Transverse colon (tissue), 4 donors: ENCODE data around the gene KCNIP3. TPM values are rescaled to one million over a fixed set of nuclear protein-coding genes. Genes with fewer than 3 reads are reported as not detected.

Experiments used
- DNase-seq: peaks from one replicate; pipeline ENCODE4 v3.0.0-alpha.2; 2019
- H3K27ac ChIP-seq, 4 donors: fragments of 200-600 bp; sonication (generic); 2 replicates each; pipeline ENCODE4 v1.5.1; 2016 to 2018; ENCODE audit warnings: inconsistent platforms in 4 of 4
- H3K27me3 ChIP-seq: fragments of 200-600 bp; sonication (generic); 2 replicates; pipeline ENCODE4 v1.5.1; 2017; ENCODE audit warnings: inconsistent platforms
- H3K36me3 ChIP-seq, 4 donors: fragments of 200-600 bp; sonication (generic); 2 replicates each; pipeline ENCODE4 v1.5.1; 2017 to 2019; ENCODE audit warnings: inconsistent platforms in 4 of 4
- H3K4me1 ChIP-seq, 4 donors: fragments of 200-600 bp; sonication (generic); 2 replicates each; pipeline ENCODE4 v1.5.1; 2017 to 2020; ENCODE audit warnings: inconsistent platforms in 4 of 4
- H3K4me3 ChIP-seq, 4 donors: fragments of 200-600 bp; sonication (generic); 1 replicate in 1 of 4; 2 replicates in 3 of 4; pipeline versions ENCODE4 v1.5.1 to v1.6.1; 2017 to 2019; ENCODE audit warnings: inconsistent platforms in 4 of 4
- H3K9me3 ChIP-seq, 2 donors: fragments of 200-600 bp; sonication (generic); 2 replicates each; pipeline ENCODE4 v1.5.1; 2017 to 2019; ENCODE audit warnings: inconsistent platforms in 2 of 2
- CTCF ChIP-seq, 5 experiments: fragments of 200-600 bp in 3 of 5; fragments of 450-650 bp in 2 of 5; sonication (generic) in 3 of 5; IDR thresholded peaks; 1 replicate in 2 of 5; 2 replicates in 3 of 5; pipeline ENCODE4 v1.5.1; 2016 to 2017; ENCODE audit warnings: antibody characterized with exemption in 5 of 5, inconsistent platforms in 3 of 5, mild to moderate bottlenecking in 2 of 5, moderate library complexity in 1 of 5
- EP300 ChIP-seq: sonication (generic); formaldehyde crosslinking; IDR thresholded peaks from one replicate; pipeline ENCODE4 v1.6.1; 2017; ENCODE audit warnings: antibody characterized with exemption, low read depth
- POLR2A ChIP-seq: fragments of 450-650 bp; IDR thresholded peaks from one replicate; pipeline ENCODE4 v1.6.1; 2016; ENCODE audit warnings: antibody characterized with exemption, mild to moderate bottlenecking, moderate library complexity
- POLR2AphosphoS5 ChIP-seq, 3 donors: sonication (generic); formaldehyde crosslinking; IDR thresholded peaks; one replicate each; pipeline ENCODE4 v1.6.1; 2016; ENCODE audit warnings: antibody characterized with exemption in 3 of 3
- WGBS, 2 donors: methylation state at CpG; one replicate each; pipeline ENCODE4 v1.1.5; 2018; ENCODE audit warnings: low coverage in 1 of 2; 5-methylcytosine and 5-hydroxymethylcytosine counted together
- in situ Hi-C, 4 donors: fragments of 200-750 bp; cut with MboI; loops; one replicate each; pipeline versions ENCODE4 v1.15.0 to v1.15.1; 2017; ENCODE audit warnings: low sequenced_read_pairs in 3 of 4, low pct_ligation_motif_present in 1 of 4, low pct_unique_long_range_greater_than_20kb in 1 of 4
- intact Hi-C: fragments of 100-400 bp; cut with DNase I; formaldehyde crosslinking; loops from one replicate; pipeline ENCODE4 v1.15.1; 2023; ENCODE audit warnings: low total_unique reads
- total RNA-seq, 4 donors: library from RNA; depleted of rRNA; stranded (reverse); fragments of >200 nt; gene quantifications; one replicate each; pipeline ENCODE4 v1.1.0, GENCODE V29; 2016

KCNIP3 gene
- total RNA-seq, 4 donors from 2014 or later = 1.8 to 4.0 (median 2.2) TPM

- no peak for TF ChIP-seq EP300
- no peak for TF ChIP-seq POLR2A
- intact Hi-C loops = no loop called here
- Histone ChIP-seq H3K4me1 (peaks cover 3 to 20% (median 13%) of the 10 kb centered on the region in 4 donors), H3K36me3 (no peaks in the 10 kb centered on the region), H3K27me3 (peaks cover 28% of the 10 kb centered on the region), H3K4me3 (no peak overlapping the region), H3K9me3 (no peaks in the 10 kb centered on the region), H3K27ac (no peak overlapping the region)
- no peak for DNase-seq
- in situ Hi-C loops = no loop called here
- WGBS, 2 donors = 79% methylated on average over 12 of the region's 12 CpGs; no CpG with 5 or more reads in 1 of the 2 donors
Observed at GRCh38 chr2:95349568-95350322, 52.6 kb downstream of the KCNIP3 start.

- DNase-seq = no peak
- WGBS, 2 donors = 74% methylated on average over 7 of the region's 7 CpGs; no CpG with 5 or more reads in 1 of the 2 donors
- TF ChIP-seq EP300 = no peak
- TF ChIP-seq POLR2AphosphoS5 (IDR thresholded peaks at IDR 0.05) = no peak
- no peak for TF ChIP-seq POLR2A
- TF ChIP-seq CTCF (IDR thresholded peaks at IDR 0.05) = no peak
Observed at GRCh38 chr2:95350368-95350767, 53.2 kb downstream of the KCNIP3 start.

DNA sequence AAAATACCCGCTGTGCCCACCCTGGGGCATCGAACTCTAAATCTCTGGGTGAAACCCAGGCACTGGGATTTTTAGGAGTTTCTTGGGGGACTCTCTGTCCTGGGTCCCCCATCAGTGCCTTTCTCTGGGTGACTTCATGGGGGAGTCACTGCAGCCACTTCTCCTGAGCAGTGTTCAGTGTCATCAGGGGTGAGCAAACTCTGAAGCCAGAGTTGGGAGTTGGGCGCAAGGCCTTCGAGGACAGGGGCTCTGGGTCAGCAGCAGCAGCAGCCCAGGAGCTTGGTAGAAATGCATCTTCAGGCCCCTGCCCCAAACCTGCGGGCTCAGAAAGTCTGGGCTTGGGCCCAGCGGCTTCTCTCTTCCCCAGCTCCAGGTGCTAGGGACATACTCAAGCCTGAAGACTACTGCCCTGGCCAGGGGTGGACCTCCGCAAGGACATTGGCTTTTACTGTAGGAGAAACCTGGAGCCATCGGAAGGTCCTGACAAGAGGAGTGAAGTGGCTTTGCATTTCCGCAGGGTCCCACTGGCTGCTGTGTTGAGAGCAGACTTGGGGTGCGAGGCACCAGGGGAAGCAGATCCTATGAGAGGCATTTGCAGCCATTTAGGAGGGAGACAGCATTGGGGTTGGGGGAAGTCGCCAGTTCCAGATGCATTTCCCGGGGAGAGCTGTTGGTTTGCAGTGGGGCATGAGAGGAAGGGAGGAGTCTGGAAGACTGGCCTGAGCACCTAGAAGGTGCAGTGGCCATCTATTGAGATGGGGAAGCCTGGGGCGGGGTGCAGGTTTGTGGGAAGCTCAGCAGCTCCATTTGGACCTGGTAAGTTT, 53.8 kb downstream of the KCNIP3 start:
- Histone ChIP-seq H3K36me3 (no peaks in the 10 kb centered on the region), H3K27ac (no peak overlapping the region), H3K9me3 (no peaks in the 10 kb centered on the region), H3K4me1 (peaks cover 0 to 9% (median 4%) of the 10 kb centered on the region in 4 donors), H3K27me3 (peaks cover 18% of the 10 kb centered on the region), H3K4me3 (no peak overlapping the region)
- WGBS, 2 donors = 91 to 95% methylated on average over 4 to 13 of the region's 13 CpGs
- TF ChIP-seq CTCF (IDR thresholded peaks at IDR 0.05) (no peak), POLR2A (no peak), EP300 (no peak), POLR2AphosphoS5 (IDR thresholded peaks at IDR 0.05) (no peak)
- in situ Hi-C loops = no loop called here
- intact Hi-C loops = no loop called here
- no peak for DNase-seq

More at GRCh38 chr2:95350368-95350767, 53.2 kb downstream of the KCNIP3 start:
- Histone ChIP-seq H3K36me3 (no peaks in the 10 kb centered on the region), H3K27ac (no peak overlapping the region), H3K4me3 (no peak overlapping the region), H3K27me3 (peaks cover 22% of the 10 kb centered on the region), H3K4me1 (peaks cover 0 to 15% (median 7%) of the 10 kb centered on the region in 4 donors), H3K9me3 (no peaks in the 10 kb centered on the region)
- intact Hi-C loops (no loop called here), in situ Hi-C loops (no loop called here)

GRCh38 chr2:95351598-95351915, 54.4 kb downstream of the KCNIP3 start:
- Histone ChIP-seq H3K4me3 (no peak overlapping the region), H3K4me1 (peaks cover 0 to 8% (median 3%) of the 10 kb centered on the region in 4 donors), H3K27me3 (peaks cover 16% of the 10 kb centered on the region), H3K9me3 (no peaks in the 10 kb centered on the region), H3K36me3 (no peaks in the 10 kb centered on the region), H3K27ac (no peak overlapping the region)
- WGBS, 2 donors = 84% methylated on average over 4 of the region's 4 CpGs; no CpG with 5 or more reads in 1 of the 2 donors
- intact Hi-C loops (no loop called here), in situ Hi-C loops (no loop called here)
- no peak for DNase-seq
- TF ChIP-seq CTCF (IDR thresholded peaks at IDR 0.05) (no peak), EP300 (no peak), POLR2A (no peak), POLR2AphosphoS5 (IDR thresholded peaks at IDR 0.05) (no peak)
